HUES64 (cell line): ENCODE data around the gene ING2.
"Not testable (repeated sequence)": the region's sequence is repeated elsewhere in the genome, so short reads cannot be mapped to it uniquely, and the experiment has no call there.

Experiments used
- H3K27ac ChIP-seq: 2 replicates; pipeline ENCODE4 v1.7.0; 2013; ENCODE audit warnings: low read depth, low read length, inconsistent platforms
- H3K27me3 ChIP-seq: 2 replicates; pipeline ENCODE4 v1.6.1; 2013; ENCODE audit warnings: mild to moderate bottlenecking, low read length; ENCODE audit not compliant: insufficient read depth
- H3K36me3 ChIP-seq: 2 replicates; pipeline ENCODE4 v1.6.1; 2013; ENCODE audit warnings: mild to moderate bottlenecking, low read length; ENCODE audit not compliant: insufficient read depth
- H3K4me1 ChIP-seq: 2 replicates; pipeline ENCODE4 v1.6.1; 2013; ENCODE audit warnings: mild to moderate bottlenecking, low read length, moderate library complexity; ENCODE audit not compliant: insufficient read depth
- H3K4me3 ChIP-seq: 2 replicates; pipeline ENCODE4 v1.5.1; 2013; ENCODE audit warnings: mild to moderate bottlenecking, low read length, moderate library complexity
- H3K9ac ChIP-seq: 2 replicates; pipeline ENCODE4 v1.6.1; 2013; ENCODE audit warnings: mild to moderate bottlenecking, low read depth, low read length
- H3K9me3 ChIP-seq: 2 replicates; pipeline ENCODE4 v1.6.1; 2013; ENCODE audit warnings: low read depth, low read length; ENCODE audit not compliant: insufficient read depth
- WGBS: fragments of 150-250, 120-280 bp; methylation state at CpG from one replicate; pipeline ENCODE4 v1.1.7; 2013; ENCODE audit warnings: missing lambda C conversion rate; 5-methylcytosine and 5-hydroxymethylcytosine counted together

The ING2 gene

GRCh38 chr4:183471946-183472708 is 32.7 kb upstream of the ING2 start:
- Histone ChIP-seq H3K9ac (no peak overlapping the region), H3K9me3 (no peaks in the 10 kb centered on the region; the same call in 1 of the 2 replicates), H3K4me1 (no peaks in the 10 kb centered on the region), H3K36me3 (no peaks in the 10 kb centered on the region), H3K4me3 (no peak overlapping the region), H3K27ac (no peak overlapping the region), H3K27me3 (no peaks in the 10 kb centered on the region)
- WGBS: 42% methylated on average over 8 of the region's 12 CpGs

- Histone ChIP-seq H3K27me3 (no peaks in the 10 kb centered on the region), H3K9ac (no peak overlapping the region), H3K4me1 (no peaks in the 10 kb centered on the region), H3K4me3 (no peak overlapping the region), H3K27ac (no peak overlapping the region), H3K36me3 (no peaks in the 10 kb centered on the region), H3K9me3 (no peaks in the 10 kb centered on the region)
- 79% methylated on average over 5 of the region's 5 CpGs for WGBS
Measured at GRCh38 chr4:183478123-183478522, 26.7 kb upstream of the ING2 start.

- H3K9ac ChIP-seq: no peak overlapping the region
- H3K27me3 ChIP-seq: no peaks in the 10 kb centered on the region
- H3K9me3 ChIP-seq: no peaks in the 10 kb centered on the region
- H3K36me3 ChIP-seq: no peaks in the 10 kb centered on the region
- H3K4me1 ChIP-seq: no peaks in the 10 kb centered on the region
- no peak overlapping the region for H3K4me3 ChIP-seq
- H3K27ac ChIP-seq: no peak overlapping the region
- WGBS: 86% methylated on average over 2 of the region's 2 CpGs
Measured at GRCh38 chr4:183478926-183479325, 25.9 kb upstream of the ING2 start.

DNA sequence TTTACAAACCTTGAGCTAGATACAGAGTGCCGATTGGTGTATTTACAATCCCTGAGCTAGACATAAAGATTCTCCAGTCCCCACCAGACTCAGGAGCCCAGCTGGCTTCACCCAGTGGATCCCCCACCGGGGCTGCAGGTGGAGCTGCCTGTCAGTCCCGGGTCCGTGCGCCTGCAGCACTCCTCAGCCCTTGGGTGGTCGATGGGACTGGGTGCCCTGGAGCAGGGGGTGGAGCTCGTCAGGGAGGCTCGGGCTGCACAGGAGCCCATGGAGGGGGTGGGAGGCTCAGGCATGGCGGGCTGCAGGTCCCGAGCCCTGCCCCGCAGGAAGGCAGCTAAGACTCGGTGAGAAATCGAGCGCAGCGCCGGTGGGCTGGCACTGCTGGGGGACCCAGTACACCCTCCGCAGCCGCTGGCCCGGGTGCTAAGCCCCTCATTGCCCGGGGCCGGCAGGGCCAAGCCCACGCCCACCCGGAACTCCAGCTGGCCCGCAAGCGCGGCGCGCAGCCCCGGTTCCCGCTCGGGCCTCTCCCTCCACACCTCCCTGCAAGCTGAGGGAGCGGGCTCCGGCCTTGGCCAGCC is 22.3 kb upstream of the ING2 start:
- not testable (repeated sequence) for H3K9ac ChIP-seq, H3K4me3 ChIP-seq, H3K27ac ChIP-seq, H3K27me3 ChIP-seq, H3K4me1 ChIP-seq, H3K9me3 ChIP-seq, H3K36me3 ChIP-seq
- WGBS: 95% methylated on average over 33 of the region's 33 CpGs

DNA sequence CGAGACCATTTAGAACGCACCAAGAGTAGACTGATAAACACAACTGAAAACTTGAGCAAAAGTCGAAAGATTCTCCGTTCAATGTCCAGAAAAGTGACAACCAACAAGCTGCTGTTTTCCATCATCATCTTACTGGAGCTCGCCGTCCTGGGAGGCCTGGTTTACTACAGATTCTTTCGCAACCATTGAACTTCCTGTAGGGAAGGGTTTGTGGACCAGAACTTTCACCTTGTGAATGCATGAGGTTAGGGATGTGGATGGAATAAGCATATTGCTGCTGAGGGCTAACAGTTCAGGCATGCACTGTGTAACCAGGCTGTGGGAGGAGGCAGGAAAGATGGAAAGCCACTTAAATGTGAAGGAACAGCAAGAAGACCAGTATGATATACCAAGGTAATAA is 20.9 kb upstream of the ING2 start:
- H3K27ac ChIP-seq: no peak overlapping the region
- H3K4me1 ChIP-seq: no peaks in the 10 kb centered on the region
- H3K4me3 ChIP-seq: no peak overlapping the region
- H3K9me3 ChIP-seq: no peaks in the 10 kb centered on the region
- 98% methylated on average over 7 of the region's 7 CpGs for whole genome bisulfite sequencing
- no peaks in the 10 kb centered on the region for H3K27me3 ChIP-seq
- H3K36me3 ChIP-seq: no peaks in the 10 kb centered on the region
- no peak overlapping the region for H3K9ac ChIP-seq

GRCh38 chr4:183485411-183486160 is 19.3 kb upstream of the ING2 start:
- no peak overlapping the region for H3K27ac ChIP-seq
- H3K9me3 ChIP-seq: no peaks in the 10 kb centered on the region
- H3K9ac ChIP-seq: no peak overlapping the region
- no peaks in the 10 kb centered on the region for H3K27me3 ChIP-seq
- 83% methylated on average over 11 of the region's 11 CpGs for WGBS
- H3K36me3 ChIP-seq: no peaks in the 10 kb centered on the region
- H3K4me3 ChIP-seq: no peak overlapping the region
- H3K4me1 ChIP-seq: no peaks in the 10 kb centered on the region

GRCh38 chr4:183492791-183493222 is 12.1 kb upstream of the ING2 start:
- peaks cover 9% of the 10 kb centered on the region; the same call in 1 of the 2 replicates for H3K4me1 ChIP-seq
- H3K27ac ChIP-seq: no peak overlapping the region
- no peaks in the 10 kb centered on the region for H3K9me3 ChIP-seq
- 90% methylated on average over 3 of the region's 3 CpGs for WGBS
- H3K4me3 ChIP-seq: no peak overlapping the region
- H3K27me3 ChIP-seq: no peaks in the 10 kb centered on the region
- H3K9ac ChIP-seq: no peak overlapping the region
- peaks cover 15% of the 10 kb centered on the region for H3K36me3 ChIP-seq

- no peaks in the 10 kb centered on the region for H3K9me3 ChIP-seq
- H3K4me3 ChIP-seq: no peak overlapping the region
- no peak overlapping the region for H3K9ac ChIP-seq
- H3K36me3 ChIP-seq: peaks cover 15% of the 10 kb centered on the region
- H3K4me1 ChIP-seq: peaks cover 9% of the 10 kb centered on the region; the same call in 1 of the 2 replicates
- no peak overlapping the region for H3K27ac ChIP-seq
- H3K27me3 ChIP-seq: no peaks in the 10 kb centered on the region
- WGBS: 93% methylated on average over 3 of the region's 3 CpGs
Measured at GRCh38 chr4:183493246-183493645, 11.6 kb upstream of the ING2 start.

- WGBS: 37% methylated on average over 2 of the region's 3 CpGs
- no peak overlapping the region for H3K27ac ChIP-seq
- H3K27me3 ChIP-seq: no peaks in the 10 kb centered on the region
- H3K4me3 ChIP-seq: no peak overlapping the region
- peaks cover 9% of the 10 kb centered on the region; the same call in 1 of the 2 replicates for H3K4me1 ChIP-seq
- H3K36me3 ChIP-seq: peaks cover 15% of the 10 kb centered on the region
- H3K9me3 ChIP-seq: no peaks in the 10 kb centered on the region
- H3K9ac ChIP-seq: 0 out of 2 replicates have a peak overlapping the region, but pooled peaks have one; percentile 9
Measured at GRCh38 chr4:183495184-183495583, 9.7 kb upstream of the ING2 start.

DNA sequence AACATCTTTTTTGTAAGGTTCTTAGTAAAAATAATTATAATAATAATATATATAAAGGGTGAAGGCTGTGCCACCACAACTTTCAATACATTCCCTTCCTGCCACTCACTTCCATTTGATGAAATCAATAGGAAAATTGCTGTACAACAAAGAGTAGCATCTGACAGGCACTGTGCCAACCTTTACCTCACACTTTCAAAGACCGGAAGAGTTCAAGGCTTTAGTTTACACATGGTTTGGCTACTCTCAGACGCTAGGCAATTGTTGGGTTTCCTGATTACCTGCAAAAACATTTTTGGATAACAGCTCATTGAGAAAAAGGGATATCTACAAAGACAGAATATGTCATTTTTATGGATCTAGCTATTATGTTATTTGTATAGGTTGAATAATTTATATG is 5.5 kb upstream of the ING2 start:
- 100% methylated on average over 2 of the region's 2 CpGs for WGBS
- peaks cover 23% of the 10 kb centered on the region for H3K4me1 ChIP-seq
- no peaks in the 10 kb centered on the region for H3K9me3 ChIP-seq
- H3K9ac ChIP-seq: no peak overlapping the region
- H3K36me3 ChIP-seq: peaks cover 2% of the 10 kb centered on the region; the same call in 1 of the 2 replicates
- H3K27me3 ChIP-seq: no peaks in the 10 kb centered on the region
- no peak overlapping the region for H3K4me3 ChIP-seq
- no peak overlapping the region for H3K27ac ChIP-seq

- H3K4me1 ChIP-seq: peaks cover 22% of the 10 kb centered on the region
- H3K9ac ChIP-seq: no peak overlapping the region
- no peak overlapping the region for H3K27ac ChIP-seq
- H3K9me3 ChIP-seq: no peaks in the 10 kb centered on the region
- 100% methylated on average over 3 of the region's 5 CpGs for WGBS
- H3K36me3 ChIP-seq: no peaks in the 10 kb centered on the region
- H3K4me3 ChIP-seq: no peak overlapping the region
- H3K27me3 ChIP-seq: no peaks in the 10 kb centered on the region
Measured at GRCh38 chr4:183499801-183500200, 5.1 kb upstream of the ING2 start.
